K562 (cell line): ENCODE measurements around the gene BTN3A1. TPM values are rescaled to one million over a fixed set of nuclear protein-coding genes. Genes with fewer than 3 reads are reported as not detected.

Source experiments
- ATF3 ChIP-seq, 2 experiments: fragments of 450-650 bp in 1 of 2; sonication (generic) in 1 of 2; formaldehyde crosslinking in 1 of 2; IDR thresholded peaks in 1 of 2; conservative IDR thresholded peaks in 1 of 2; 2 replicates each; pipeline versions ENCODE4 v1.6.1 to v1.8.1; 2016 to 2023; ENCODE audit warnings: mild to moderate bottlenecking in 2 of 2, moderate library complexity in 2 of 2, inconsistent platforms in 1 of 2, missing genetic modification reagents in 1 of 2
- ATF7 ChIP-seq: fragments of 450-650 bp; IDR thresholded peaks from 2 replicates; pipeline ENCODE4 v1.7.1; 2014; ENCODE audit warnings: mild to moderate bottlenecking, moderate library complexity
- BCOR ChIP-seq: fragments of 450-650 bp; IDR thresholded peaks from 2 replicates; pipeline ENCODE4 v1.6.1; 2016
- C11orf30 ChIP-seq: fragments of 450-650 bp; IDR thresholded peaks from 2 replicates; pipeline ENCODE4 v1.6.1; 2016; ENCODE audit warnings: low read depth, mild to moderate bottlenecking
- CAMTA2 ChIP-seq: fragments of 250-450 bp; sonication (Bioruptor Pico); conservative IDR thresholded peaks from 2 replicates; pipeline ENCODE4 v1.5.1; 2022
- CBFA2T3 ChIP-seq: fragments of 450-650 bp; IDR thresholded peaks from 2 replicates; pipeline ENCODE4 v1.6.1; 2017
- CTCF ChIP-seq, 3 experiments: IDR thresholded peaks in 2 of 3; conservative IDR thresholded peaks in 1 of 3; 2 replicates each; pipeline ENCODE4 v1.5.1; 2011 to 2012; ENCODE audit warnings: low read length in 3 of 3, mild to moderate bottlenecking in 3 of 3, control low read depth in 2 of 3, improper control_type of control experiment in 1 of 3, inconsistent platforms in 1 of 3, low read depth in 1 of 3, mixed read lengths in 1 of 3, moderate library complexity in 1 of 3; ENCODE audit not compliant: insufficient read depth in 2 of 3
- DPF2 ChIP-seq: fragments of 450-650 bp; IDR thresholded peaks from 2 replicates; pipeline ENCODE4 v1.6.1; 2016
- EHMT2 ChIP-seq: fragments of 450-650 bp; IDR thresholded peaks from 2 replicates; pipeline ENCODE4 v1.6.1; 2018; ENCODE audit warnings: antibody characterized with exemption
- ELF2 ChIP-seq: fragments of 250-450 bp; sonication (Bioruptor Pico); IDR thresholded peaks from 2 replicates; pipeline ENCODE4 v1.5.0; 2021; ENCODE audit warnings: mild to moderate bottlenecking
- EP300 ChIP-seq: IDR thresholded peaks from 2 replicates; pipeline ENCODE4 v1.6.1; 2012; ENCODE audit warnings: low read length, improper control_type of control experiment
- ETV1 ChIP-seq: fragments of 450-650 bp; conservative IDR thresholded peaks from 2 replicates; pipeline ENCODE4 v1.6.1; 2016; ENCODE audit warnings: missing genetic modification characterization, control low read depth, low read depth, missing compliant biosample characterization
- FOXM1 ChIP-seq, 2 experiments: fragments of 450-650 bp in 1 of 2; sonication (generic) in 1 of 2; formaldehyde crosslinking in 1 of 2; IDR thresholded peaks; 2 replicates each; pipeline versions ENCODE4 v1.6.1 to v1.9.0; 2017 to 2022; ENCODE audit warnings: low read depth in 2 of 2, mild to moderate bottlenecking in 2 of 2, missing genetic modification reagents in 1 of 2, moderate library complexity in 1 of 2
- GATAD2B ChIP-seq: fragments of 450-650 bp; IDR thresholded peaks from 2 replicates; pipeline ENCODE4 v1.6.1; 2017; ENCODE audit warnings: mild to moderate bottlenecking, borderline replicate concordance
- HDAC2 ChIP-seq: fragments of 450-650 bp; IDR thresholded peaks from 2 replicates; pipeline ENCODE4 v1.6.1; 2016; ENCODE audit warnings: mild to moderate bottlenecking
- MLX ChIP-seq, 2 experiments: fragments of 450-650 bp in 1 of 2; sonication (generic) in 1 of 2; formaldehyde crosslinking; conservative IDR thresholded peaks; 2 replicates each; pipeline versions ENCODE4 v1.4.0 to v1.8.1; 2020 to 2022; ENCODE audit warnings: mild to moderate bottlenecking in 1 of 2, missing genetic modification reagents in 1 of 2
- RCOR1 ChIP-seq, 2 experiments: IDR thresholded peaks; 2 replicates each; pipeline ENCODE4 v1.6.1; 2012; ENCODE audit warnings: low read depth in 2 of 2, low read length in 2 of 2, borderline replicate concordance in 1 of 2, improper control_type of control experiment in 1 of 2
- U2AF2 ChIP-seq: fragments of 200-400 bp; formaldehyde crosslinking; optimal IDR thresholded peaks from 2 replicates; pipeline ENCODE3; 2017; ENCODE audit warnings: low read depth, mild to moderate bottlenecking, low read length
- ZEB2 ChIP-seq: fragments of 450-650 bp; IDR thresholded peaks from 2 replicates; pipeline ENCODE4 v1.6.1; 2016
- ZNF174 ChIP-seq: fragments of 250-450 bp; sonication (Bioruptor Pico); IDR thresholded peaks from 2 replicates; pipeline ENCODE4 v1.4.0; 2020; ENCODE audit warnings: mild to moderate bottlenecking
- ZNF311 ChIP-seq: fragments of 250-450 bp; sonication (Bioruptor Pico); IDR thresholded peaks from 2 replicates; pipeline ENCODE4 v1.4.0; 2020; ENCODE audit warnings: mild to moderate bottlenecking, moderate library complexity
- ZNF384 ChIP-seq: IDR thresholded peaks from 2 replicates; pipeline ENCODE4 v1.6.1; 2012; ENCODE audit warnings: low read depth, low read length, improper control_type of control experiment
- ZNF785 ChIP-seq: fragments of 250-450 bp; sonication (Bioruptor Pico); IDR thresholded peaks from 2 replicates; pipeline ENCODE4 v1.4.0; 2020; ENCODE audit warnings: mild to moderate bottlenecking
- polyA plus RNA-seq, 8 experiments: library from polyadenylated mRNA; depleted of rRNA in 4 of 8; stranded (reverse) in 5 of 8; unstranded in 3 of 8; fragments of >200 nt; fragmentation: Nextera tagmentation in 2 of 8; fragmentation: Illumina TruSeq in 1 of 8; extraction: Ambion mirVana in 2 of 8; extraction: Trizol in 1 of 8; gene quantifications; 2 replicates each; pipeline versions ENCODE4 v1.2.1 to v1.2.3, GENCODE V29; 2011 to 2014; ENCODE audit warnings: inconsistent platforms in 1 of 8, missing spikeins in 1 of 8
- total RNA-seq, 7 experiments: library from RNA; depleted of rRNA in 6 of 7; stranded (reverse); fragments of >200 nt in 6 of 7; fragmentation: Illumina TruSeq in 2 of 7; extraction: Trizol in 2 of 7; gene quantifications; 2 replicates each; pipeline versions ENCODE4 v1.2.1 to v1.2.3, GENCODE V29; 2011 to 2021; ENCODE audit warnings: low replicate concordance in 1 of 7
- TF ChIP-seq, protein P1 (sequence below): fragments of 250-450 bp; sonication (Bioruptor Pico); IDR thresholded peaks from 2 replicates; pipeline ENCODE4 v1.4.0; 2020; ENCODE audit warnings: mild to moderate bottlenecking, moderate library complexity, borderline replicate concordance

Gene BTN3A1
- total and polyA plus RNA-seq, 9 of the 15 experiments (the other 6 are each of a cell fraction or from before 2014, with no cell fraction given): 0.84 to 8.5 (median 3.9) TPM

- TF ChIP-seq, protein P1, sequence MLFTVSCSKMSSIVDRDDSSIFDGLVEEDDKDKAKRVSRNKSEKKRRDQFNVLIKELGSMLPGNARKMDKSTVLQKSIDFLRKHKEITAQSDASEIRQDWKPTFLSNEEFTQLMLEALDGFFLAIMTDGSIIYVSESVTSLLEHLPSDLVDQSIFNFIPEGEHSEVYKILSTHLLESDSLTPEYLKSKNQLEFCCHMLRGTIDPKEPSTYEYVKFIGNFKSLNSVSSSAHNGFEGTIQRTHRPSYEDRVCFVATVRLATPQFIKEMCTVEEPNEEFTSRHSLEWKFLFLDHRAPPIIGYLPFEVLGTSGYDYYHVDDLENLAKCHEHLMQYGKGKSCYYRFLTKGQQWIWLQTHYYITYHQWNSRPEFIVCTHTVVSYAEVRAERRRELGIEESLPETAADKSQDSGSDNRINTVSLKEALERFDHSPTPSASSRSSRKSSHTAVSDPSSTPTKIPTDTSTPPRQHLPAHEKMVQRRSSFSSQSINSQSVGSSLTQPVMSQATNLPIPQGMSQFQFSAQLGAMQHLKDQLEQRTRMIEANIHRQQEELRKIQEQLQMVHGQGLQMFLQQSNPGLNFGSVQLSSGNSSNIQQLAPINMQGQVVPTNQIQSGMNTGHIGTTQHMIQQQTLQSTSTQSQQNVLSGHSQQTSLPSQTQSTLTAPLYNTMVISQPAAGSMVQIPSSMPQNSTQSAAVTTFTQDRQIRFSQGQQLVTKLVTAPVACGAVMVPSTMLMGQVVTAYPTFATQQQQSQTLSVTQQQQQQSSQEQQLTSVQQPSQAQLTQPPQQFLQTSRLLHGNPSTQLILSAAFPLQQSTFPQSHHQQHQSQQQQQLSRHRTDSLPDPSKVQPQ (CRISPR knock-in tag): no peak
- TF ChIP-seq C11orf30 (peak; percentile 99), FOXM1 (IDR thresholded peaks at IDR 0.05; ENCODE audit: low read depth) (no peak), FOXM1 (CRISPR knock-in tag; IDR thresholded peaks at IDR 0.05; ENCODE audit: low read depth) (0 out of 2 replicates have a peak, but pooled peaks have one; percentile 35), ZEB2 (peak; percentile 60; the same call in 1 of the 2 replicates), EHMT2 (peak; percentile 56; the same call in 1 of the 2 replicates), RCOR1 (IDR thresholded peaks at IDR 0.05; ENCODE audit: borderline replicate concordance in 1 of 2, low read depth in 2 of 2, low read length in 2 of 2) (peak in 1 of 2 experiments; percentile 88; a peak in 2 of 4 replicates), CTCF (IDR thresholded peaks at IDR 0.05 in 2 of 3, conservative IDR thresholded peaks at IDR 0.05 in 1 of 3; ENCODE audit: insufficient read depth in 2 of 3, low read depth in 1 of 3, low read length in 3 of 3) (peak; percentile 50 to 64 (median 50)), ATF7 (peak; percentile 75), ELF2 (CRISPR knock-in tag) (no peak), ZNF174 (CRISPR knock-in tag) (no peak), U2AF2 (no peak), HDAC2 (peak; percentile 47; the same call in 1 of the 2 replicates), CBFA2T3 (0 out of 2 replicates have a peak, but pooled peaks have one; percentile 16), CAMTA2 (CRISPR knock-in tag) (no peak), ETV1 (tag) (peak; percentile 97), ZNF311 (CRISPR knock-in tag) (peak; percentile 58; the same call in 1 of the 2 replicates), EP300 (peak; percentile 37; the same call in 1 of the 2 replicates), MLX (CRISPR knock-in tag; conservative IDR thresholded peaks at IDR 0.05) (no peak), ATF3 (IDR thresholded peaks at IDR 0.05) (peak; percentile 95), ATF3 (CRISPR knock-in tag; conservative IDR thresholded peaks at IDR 0.05) (0 out of 2 replicates have a peak, but pooled peaks have one; percentile 25), ZNF785 (CRISPR knock-in tag) (no peak), DPF2 (peak; percentile 46; the same call in 1 of the 2 replicates), ZNF384 (no peak), GATAD2B (no peak), BCOR (peak; percentile 64; the same call in 1 of the 2 replicates)
These were observed 12.7 kb upstream of the BTN3A1 start (continued) for GRCh38 chr6:26389349-26389894.
